ENCODE measurements around the gene STOX1. TPM values are rescaled to one million over a fixed set of nuclear protein-coding genes. Genes with fewer than 3 reads are reported as not detected.
"Not testable (repeated sequence)": the region's sequence is repeated elsewhere in the genome, so short reads cannot be mapped to it uniquely, and the experiment has no call there.

STOX1 gene
- total RNA-seq, 1 donor from 2014 or later = 4.0 TPM

GRCh38 chr10:68811314-68812009, 15.9 kb upstream of the STOX1 start:
- no peaks in the 10 kb centered on the region for H3K4me1 Mint-ChIP-seq (ENCODE audit: unreplicated experiment)
- no peak overlapping the region for H3K4me3 Mint-ChIP-seq
- no peak for TF ChIP-seq CTCF (conservative IDR thresholded peaks at IDR 0.05)
- no peaks in the 10 kb centered on the region for H3K36me3 Mint-ChIP-seq
- H3K9me3 Mint-ChIP-seq = no peaks in the 10 kb centered on the region
- no peak for DNase-seq (ENCODE audit: extremely low spot score, unreplicated experiment)
- no peak overlapping the region for H3K27ac Mint-ChIP-seq
- H3K27me3 Mint-ChIP-seq = no peaks in the 10 kb centered on the region

- H3K27ac Mint-ChIP-seq = no peak overlapping the region
- H3K36me3 Mint-ChIP-seq = no peaks in the 10 kb centered on the region
- H3K27me3 Mint-ChIP-seq = no peaks in the 10 kb centered on the region
- no peaks in the 10 kb centered on the region for H3K9me3 Mint-ChIP-seq
- no peak for DNase-seq (ENCODE audit: extremely low spot score, unreplicated experiment)
- H3K4me1 Mint-ChIP-seq (ENCODE audit: unreplicated experiment) = no peaks in the 10 kb centered on the region
- no peak for TF ChIP-seq CTCF (conservative IDR thresholded peaks at IDR 0.05)
- H3K4me3 Mint-ChIP-seq = no peak overlapping the region
Measured at GRCh38 chr10:68812420-68812819, 14.9 kb upstream of the STOX1 start.

DNA sequence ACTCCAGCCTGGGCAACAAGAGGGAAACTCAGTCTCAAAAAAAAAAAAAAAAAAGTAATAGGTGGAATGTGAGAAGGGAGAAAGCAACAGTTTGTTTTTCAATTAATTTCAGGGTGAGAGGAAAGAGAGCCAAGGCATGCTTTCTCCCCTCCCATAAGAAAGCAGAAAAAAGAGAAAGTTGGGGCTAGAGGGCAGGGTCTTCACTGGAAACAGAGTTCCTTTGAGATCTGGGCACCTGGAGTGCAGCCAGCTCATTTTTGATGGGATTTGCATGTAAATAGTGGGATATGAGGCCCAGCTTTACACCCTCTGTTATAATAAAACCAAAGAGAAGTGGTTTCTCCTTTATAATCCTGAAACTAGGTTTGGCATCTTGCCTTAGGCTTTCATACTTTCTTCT, 13.8 kb upstream of the STOX1 start:
- Mint-ChIP-seq H3K27ac (no peak overlapping the region), H3K4me1 (ENCODE audit: unreplicated experiment) (no peaks in the 10 kb centered on the region), H3K9me3 (no peaks in the 10 kb centered on the region), H3K27me3 (no peaks in the 10 kb centered on the region), H3K36me3 (no peaks in the 10 kb centered on the region), H3K4me3 (no peak overlapping the region)
- no peak for TF ChIP-seq CTCF (conservative IDR thresholded peaks at IDR 0.05)
- DNase-seq (ENCODE audit: extremely low spot score, unreplicated experiment) = no peak

DNA sequence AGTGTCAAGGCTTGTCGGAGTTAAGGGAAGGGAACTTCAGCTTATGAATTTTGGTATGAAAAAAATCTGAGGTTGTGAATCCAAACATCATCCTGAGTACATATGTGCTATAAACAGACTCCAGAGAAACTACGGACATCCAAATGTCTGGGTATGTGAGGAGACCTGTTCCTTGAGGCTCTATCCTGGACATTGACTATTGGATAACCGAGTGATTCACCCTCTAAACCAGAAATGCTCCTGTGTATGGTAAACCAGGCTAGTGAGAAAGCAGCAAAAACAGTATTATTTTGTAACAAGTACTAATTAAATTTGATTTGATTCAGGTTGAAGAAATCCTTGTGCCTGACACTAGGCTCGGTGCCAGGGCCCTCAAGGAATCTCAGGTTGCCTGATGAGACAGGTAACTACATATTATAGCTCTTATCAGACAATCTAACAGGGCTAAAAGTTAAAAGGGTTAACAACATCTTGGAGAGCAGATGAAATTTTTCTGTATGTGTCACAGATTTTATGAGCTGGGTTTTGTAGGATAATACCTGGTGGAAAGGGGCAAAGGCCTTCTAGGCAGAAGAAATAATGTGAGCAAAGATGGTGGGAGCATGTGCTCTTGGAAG, 10.4 kb upstream of the STOX1 start:
- Mint-ChIP-seq H3K4me1 (ENCODE audit: unreplicated experiment) (no peaks in the 10 kb centered on the region), H3K9me3 (no peaks in the 10 kb centered on the region), H3K27ac (no peak overlapping the region), H3K27me3 (no peaks in the 10 kb centered on the region), H3K36me3 (no peaks in the 10 kb centered on the region), H3K4me3 (no peak overlapping the region)
- TF ChIP-seq CTCF (conservative IDR thresholded peaks at IDR 0.05) = no peak
- no peak for DNase-seq (ENCODE audit: extremely low spot score, unreplicated experiment)

- not testable (repeated sequence) for DNase-seq (ENCODE audit: extremely low spot score, unreplicated experiment); H3K4me1 Mint-ChIP-seq (ENCODE audit: unreplicated experiment); H3K27me3 Mint-ChIP-seq; H3K36me3 Mint-ChIP-seq; H3K27ac Mint-ChIP-seq; H3K4me3 Mint-ChIP-seq; H3K9me3 Mint-ChIP-seq
Measured at GRCh38 chr10:68820359-68820758, 7.0 kb upstream of the STOX1 start.

DNA sequence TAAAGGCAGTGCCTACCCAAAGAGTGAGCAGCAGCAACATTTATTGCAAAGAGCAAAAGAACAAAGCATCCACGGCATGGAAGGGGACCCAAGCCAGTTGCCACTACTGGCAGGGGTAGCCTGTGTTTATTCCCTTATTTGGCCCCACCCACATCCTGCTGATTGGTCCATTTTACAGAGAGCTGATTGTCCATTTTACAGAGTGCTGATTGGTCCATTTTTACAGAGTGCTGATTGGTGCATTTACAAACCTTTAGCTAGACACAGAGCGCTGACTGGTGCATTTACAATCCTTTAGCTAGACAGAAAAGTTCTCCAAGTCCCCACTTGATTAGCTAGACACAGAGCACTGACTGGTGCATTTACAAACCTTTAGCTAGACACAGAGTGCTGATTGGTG, 4.7 kb upstream of the STOX1 start:
- not testable (repeated sequence) for DNase-seq (ENCODE audit: extremely low spot score, unreplicated experiment); H3K9me3 Mint-ChIP-seq; H3K4me3 Mint-ChIP-seq; H3K27me3 Mint-ChIP-seq; H3K4me1 Mint-ChIP-seq (ENCODE audit: unreplicated experiment); H3K27ac Mint-ChIP-seq; H3K36me3 Mint-ChIP-seq

GRCh38 chr10:68827592-68827959, 245 bp downstream of the STOX1 start:
- not testable (repeated sequence) for H3K36me3 Mint-ChIP-seq; H3K9me3 Mint-ChIP-seq; H3K27ac Mint-ChIP-seq; DNase-seq (ENCODE audit: extremely low spot score, unreplicated experiment); H3K4me1 Mint-ChIP-seq (ENCODE audit: unreplicated experiment); H3K4me3 Mint-ChIP-seq
- H3K27me3 Mint-ChIP-seq = peaks cover 16% of the 10 kb centered on the region

DNA sequence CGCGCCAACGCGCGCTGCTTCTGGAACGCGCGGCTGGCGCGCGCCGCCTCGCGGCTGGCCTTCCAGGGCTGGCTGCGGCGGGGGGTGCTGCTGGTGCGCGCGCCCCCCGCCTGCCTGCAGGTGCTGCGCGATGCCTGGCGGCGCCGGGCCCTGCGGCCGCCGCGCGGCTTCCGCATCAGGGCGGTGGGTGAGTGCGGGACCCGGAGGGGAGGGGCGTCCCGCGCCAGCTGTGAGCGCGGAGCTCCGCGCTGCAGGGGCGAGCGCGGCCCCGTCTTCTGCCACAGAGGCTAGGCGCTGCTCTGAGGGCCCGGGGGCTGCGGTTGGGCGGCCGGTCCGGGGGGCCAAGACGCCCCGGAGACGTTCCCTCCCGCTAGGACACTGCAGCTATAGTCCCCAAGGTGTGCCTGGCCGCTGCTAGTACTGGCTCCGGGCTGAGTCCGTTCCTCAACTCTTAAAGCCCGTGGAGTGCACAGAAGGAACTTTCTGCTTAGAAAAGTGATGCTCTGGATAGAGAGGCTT, 811 bp downstream of the STOX1 start:
- not testable (repeated sequence) for DNase-seq (ENCODE audit: extremely low spot score, unreplicated experiment); H3K36me3 Mint-ChIP-seq; H3K4me1 Mint-ChIP-seq (ENCODE audit: unreplicated experiment); H3K9me3 Mint-ChIP-seq; H3K27ac Mint-ChIP-seq
- H3K4me3 Mint-ChIP-seq = peak overlapping the region; percentile 80
- peaks cover 16% of the 10 kb centered on the region for H3K27me3 Mint-ChIP-seq

Measured in type B pancreatic cell (in vitro differentiated cells).